ENCODE results near the gene CLSTN3. TPM values are rescaled to one million over a fixed set of nuclear protein-coding genes. Genes with fewer than 3 reads are reported as not detected.

CLSTN3 gene
- total and polyA plus RNA-seq, 10 of the 15 experiments (the other 5 are each of a cell fraction or from before 2014, with no cell fraction given): 0.09 to 35.9 (median 11.3) TPM

DNA sequence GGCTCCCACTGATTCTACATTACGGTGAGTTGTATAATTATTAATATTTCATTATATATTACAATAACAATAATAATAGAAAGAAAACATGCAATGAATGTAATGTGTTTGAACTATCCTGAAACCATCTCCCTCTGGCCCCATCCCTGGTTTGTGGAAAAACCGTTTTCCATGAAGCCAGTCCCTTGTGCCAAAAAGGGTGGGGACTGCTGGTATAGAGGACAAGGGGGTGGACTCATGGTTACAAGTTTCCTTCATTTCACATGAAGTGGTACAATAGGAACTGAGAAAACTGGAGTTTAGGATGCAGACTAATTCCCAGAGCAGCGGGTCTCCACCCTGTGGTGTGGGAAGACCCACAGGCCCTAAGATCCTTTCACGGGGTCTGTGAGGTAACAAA is 18.1 kb upstream of the CLSTN3 start:
- TF ChIP-seq SPI1 (IDR thresholded peaks at IDR 0.05; ENCODE audit: borderline replicate concordance, insufficient read depth, low read depth, low read length) (no peak), MAX (IDR thresholded peaks at IDR 0.05; ENCODE audit: low read depth, low read length) (no peak), STAT1 (conservative IDR thresholded peaks at IDR 0.05) (no peak)
- FAIRE-seq (no peak), ATAC-seq (no peak), DNase-seq (ENCODE audit: low read depth, low spot score) (no peak)
- no peaks in the 10 kb centered on the region for H4K20me1 ChIP-seq (ENCODE audit: control insufficient read depth, insufficient read depth)
- ChIA-PET SMC1A (ENCODE audit: uncharacterized antibody, unreplicated experiment) (interaction anchor here (1.1 to 3.6 kb wide), 8 partner anchors 16 to 261 kb away, joined by 3 to 40 read pairs (median 5); partner anchors contain the start of genes C12orf57, CDCA3, LPCAT3 and RNU7-1), CTCF (interaction anchor here (0.6 to 7.7 kb wide), 28 partner anchors 7 to 525 kb away, joined by 3 to 61 read pairs (median 6); partner anchors contain the start of genes C12orf57, C1R, C1S and LPCAT3), POLR2A (interaction anchor here (1.3 to 7.2 kb wide), 5 partner anchors 13 to 243 kb away, joined by 3 to 55 read pairs (median 6); partner anchors contain the start of genes C12orf57, LPCAT3 and RNU7-1), RAD21 (ENCODE audit: unreplicated experiment) (interaction anchor here (0.9 to 7.6 kb wide), 7 partner anchors 36 to 260 kb away, joined by 3 to 89 read pairs (median 4); partner anchors contain the start of genes C12orf57, CDCA3, LPCAT3 and RNU7-1)
- 0 out of 2 replicates have a peak overlapping the region, but pooled peaks have one; percentile 26 for H3K9ac ChIP-seq (ENCODE audit: control insufficient read depth, insufficient read depth, low read length)
- peak overlapping the region; percentile 28; the same call in 1 of the 2 replicates for H3K4me2 ChIP-seq (ENCODE audit: control insufficient read depth, insufficient read depth)
- no peak overlapping the region for H2AFZ ChIP-seq (ENCODE audit: control insufficient read depth, low read depth, low read length)
- H3K27ac ChIP-seq (ENCODE audit: control insufficient read depth, insufficient read depth): no peak overlapping the region
- no peaks in the 10 kb centered on the region for H3K27me3 ChIP-seq (replicated peaks in 1 of 2; ENCODE audit: control insufficient read depth in 2 of 2, insufficient read depth in 2 of 2, low read length in 1 of 2)
- in situ Hi-C loops (cut with MboI): loop anchor here (5.0 kb wide), 1 partner anchor 150 kb away; no protein-coding TSS in a partner anchor
- H3K4me3 ChIP-seq: no peak overlapping the region
- 91% methylated on average over 4 of the region's 4 CpGs for WGBS (ENCODE audit: insufficient coverage, insufficient replicate concordance, low lambda C conversion rate, missing lambda C conversion rate)
- peaks cover 12% of the 10 kb centered on the region for H3K4me1 ChIP-seq (ENCODE audit: control insufficient read depth, insufficient read depth, low read length)
- peaks cover 0 to 16% of the 10 kb centered on the region in 2 experiments; a peak in 3 of 4 replicates for H3K36me3 ChIP-seq (ENCODE audit: control insufficient read depth in 2 of 2, insufficient read depth in 2 of 2, low read length in 1 of 2)
- intact Hi-C loops (cut with micrococcal nuclease; ENCODE audit: unreplicated experiment): loop anchor here (2.0 to 5.0 kb wide), 3 partner anchors 150 to 243 kb away; no protein-coding TSS in a partner anchor
- no TSS peak for BruUV-seq (replicated peaks)
- H3K79me2 ChIP-seq (ENCODE audit: control insufficient read depth, insufficient read depth, low read length): peaks cover 33% of the 10 kb centered on the region
- no peaks in the 10 kb centered on the region for H3K9me3 ChIP-seq (replicated peaks; ENCODE audit: control insufficient read depth, insufficient read depth, low read length)

GRCh38 chr12:7113389-7113871 is 16.7 kb upstream of the CLSTN3 start:
- RAD21 ChIA-PET (ENCODE audit: unreplicated experiment): interaction anchor here (1.0 to 7.6 kb wide), 10 partner anchors 17 to 261 kb away, joined by 3 to 89 read pairs (median 4); partner anchors contain the start of genes C12orf57, C1S, CDCA3 and LPCAT3
- no peak overlapping the region; the same call in 1 of the 2 replicates for H2AFZ ChIP-seq (ENCODE audit: control insufficient read depth, low read depth, low read length)
- H3K27ac ChIP-seq (ENCODE audit: control insufficient read depth, insufficient read depth): peak overlapping the region; percentile 40; the same call in 1 of the 2 replicates
- H3K4me1 ChIP-seq (ENCODE audit: control insufficient read depth, insufficient read depth, low read length): peaks cover 12% of the 10 kb centered on the region
- peaks cover 0 to 30% of the 10 kb centered on the region in 2 experiments; a peak in 3 of 4 replicates for H3K36me3 ChIP-seq (ENCODE audit: control insufficient read depth in 2 of 2, insufficient read depth in 2 of 2, low read length in 1 of 2)
- in situ Hi-C loops (cut with MboI) (loop anchor here (5.0 kb wide), 1 partner anchor 151 kb away; no protein-coding TSS in a partner anchor), intact Hi-C loops (cut with micrococcal nuclease; ENCODE audit: unreplicated experiment) (loop anchor here (2.0 to 5.0 kb wide), 3 partner anchors 151 to 245 kb away; no protein-coding TSS in a partner anchor)
- H3K4me3 ChIP-seq: no peak overlapping the region
- 21% methylated on average over 5 of the region's 5 CpGs for WGBS (ENCODE audit: insufficient coverage, insufficient replicate concordance, low lambda C conversion rate, missing lambda C conversion rate)
- CTCF ChIA-PET: interaction anchor here (0.6 to 7.7 kb wide), 38 partner anchors 9 to 335 kb away, joined by 3 to 61 read pairs (median 6); partner anchors contain the start of genes C12orf57, C1R, CLSTN3 and LPCAT3
- no peak overlapping the region; the same call in 1 of the 2 replicates for H3K4me2 ChIP-seq (ENCODE audit: control insufficient read depth, insufficient read depth)
- no peaks in the 10 kb centered on the region for H3K9me3 ChIP-seq (replicated peaks; ENCODE audit: control insufficient read depth, insufficient read depth, low read length)
- no peaks in the 10 kb centered on the region for H4K20me1 ChIP-seq (ENCODE audit: control insufficient read depth, insufficient read depth)
- H3K79me2 ChIP-seq (ENCODE audit: control insufficient read depth, insufficient read depth, low read length): peaks cover 27% of the 10 kb centered on the region
- SMC1A ChIA-PET (ENCODE audit: uncharacterized antibody, unreplicated experiment): interaction anchor here (0.9 to 3.6 kb wide), 18 partner anchors 12 to 262 kb away, joined by 3 to 40 read pairs (median 4); partner anchors contain the start of genes C12orf57, CDCA3, LPCAT3 and RNU7-1
- BruUV-seq (replicated peaks): no TSS peak
- no peaks in the 10 kb centered on the region for H3K27me3 ChIP-seq (replicated peaks in 1 of 2; ENCODE audit: control insufficient read depth in 2 of 2, insufficient read depth in 2 of 2, low read length in 1 of 2)
- FAIRE-seq (peak; percentile 57), DNase-seq (ENCODE audit: low read depth, low spot score) (no peak), ATAC-seq (peak; percentile 56)
- no peak overlapping the region for H3K9ac ChIP-seq (ENCODE audit: control insufficient read depth, insufficient read depth, low read length)
- POLR2A ChIA-PET: interaction anchor here (0.6 to 7.2 kb wide), 8 partner anchors 9 to 261 kb away, joined by 3 to 55 read pairs (median 3); partner anchors contain the start of genes C12orf57, LPCAT3, RNU7-1 and USP5
- TF ChIP-seq SMARCA5 (IDR thresholded peaks at IDR 0.05) (no peak; the same call in 1 of the 2 replicates), RELB (IDR thresholded peaks at IDR 0.05; ENCODE audit: low read depth) (no peak), RAD21 (IDR thresholded peaks at IDR 0.05; ENCODE audit: insufficient read depth, low read depth, low read length) (peak; percentile 71), YBX1 (IDR thresholded peaks at IDR 0.05) (no peak), BHLHE40 (IDR thresholded peaks at IDR 0.05; ENCODE audit: borderline replicate concordance in 1 of 2, low read depth in 2 of 2, low read length in 1 of 2) (no peak), IKZF1 (conservative IDR thresholded peaks at IDR 0.05) (no peak)
